ENCODE measurements around the gene PTPRT.

The PTPRT gene

GRCh38 chr20:42974347-42974746, 215.4 kb downstream of the PTPRT start:
- Histone ChIP-seq H3K4me3 (ENCODE audit: low read length) (no peak overlapping the region), H3K27me3 (ENCODE audit: insufficient read depth, low read length) (no peaks in the 10 kb centered on the region), H3K4me1 (ENCODE audit: insufficient read depth, low read length) (peaks cover 8% of the 10 kb centered on the region), H3K36me3 (ENCODE audit: insufficient read depth, low read length) (no peaks in the 10 kb centered on the region), H3K27ac (ENCODE audit: low read depth, low read length) (no peak overlapping the region), H3K9me3 (ENCODE audit: insufficient read depth, low read depth, low read length) (no peaks in the 10 kb centered on the region), H3K9ac (ENCODE audit: low read depth, low read length) (no peak overlapping the region)
- WGBS: 89% methylated on average over 8 of the region's 8 CpGs

GRCh38 chr20:42972591-42972990, 217.1 kb downstream of the PTPRT start:
- Histone ChIP-seq H3K4me1 (ENCODE audit: insufficient read depth, low read length) (0 out of 2 replicates have a peak, but pooled peaks cover 3% of the 10 kb centered on the region), H3K36me3 (ENCODE audit: insufficient read depth, low read length) (no peaks in the 10 kb centered on the region), H3K27me3 (ENCODE audit: insufficient read depth, low read length) (no peaks in the 10 kb centered on the region), H3K27ac (ENCODE audit: low read depth, low read length) (no peak overlapping the region), H3K9me3 (ENCODE audit: insufficient read depth, low read depth, low read length) (no peaks in the 10 kb centered on the region), H3K9ac (ENCODE audit: low read depth, low read length) (no peak overlapping the region), H3K4me3 (ENCODE audit: low read length) (no peak overlapping the region)
- 99% methylated on average over 5 of the region's 5 CpGs for WGBS

GRCh38 chr20:42968746-42969145, 221.0 kb downstream of the PTPRT start:
- H3K27ac ChIP-seq (ENCODE audit: low read depth, low read length): no peak overlapping the region
- H3K4me3 ChIP-seq (ENCODE audit: low read length): no peak overlapping the region
- H3K9me3 ChIP-seq (ENCODE audit: insufficient read depth, low read depth, low read length): no peaks in the 10 kb centered on the region
- WGBS: 91% methylated on average over 9 of the region's 9 CpGs
- no peaks in the 10 kb centered on the region for H3K36me3 ChIP-seq (ENCODE audit: insufficient read depth, low read length)
- H3K27me3 ChIP-seq (ENCODE audit: insufficient read depth, low read length): no peaks in the 10 kb centered on the region
- H3K4me1 ChIP-seq (ENCODE audit: insufficient read depth, low read length): peaks cover 10% of the 10 kb centered on the region
- no peak overlapping the region for H3K9ac ChIP-seq (ENCODE audit: low read depth, low read length)

- Histone ChIP-seq H3K9ac (ENCODE audit: low read depth, low read length) (no peak overlapping the region), H3K9me3 (ENCODE audit: insufficient read depth, low read depth, low read length) (no peaks in the 10 kb centered on the region), H3K27ac (ENCODE audit: low read depth, low read length) (no peak overlapping the region), H3K36me3 (ENCODE audit: insufficient read depth, low read length) (no peaks in the 10 kb centered on the region), H3K4me1 (ENCODE audit: insufficient read depth, low read length) (peaks cover 11% of the 10 kb centered on the region), H3K27me3 (ENCODE audit: insufficient read depth, low read length) (no peaks in the 10 kb centered on the region), H3K4me3 (ENCODE audit: low read length) (no peak overlapping the region)
- 24% methylated on average over 2 of the region's 2 CpGs for WGBS
Observed at GRCh38 chr20:42963796-42964195, 225.9 kb downstream of the PTPRT start.

GRCh38 chr20:42961771-42962170, 227.9 kb downstream of the PTPRT start:
- WGBS: 81% methylated on average over 6 of the region's 6 CpGs

GRCh38 chr20:42959996-42960395, 229.7 kb downstream of the PTPRT start:
- no peak overlapping the region for H3K4me3 ChIP-seq (ENCODE audit: low read length)

More at GRCh38 chr20:42961771-42962170, 227.9 kb downstream of the PTPRT start:
- peaks cover 11% of the 10 kb centered on the region for H3K4me1 ChIP-seq (ENCODE audit: insufficient read depth, low read length)
- H3K36me3 ChIP-seq (ENCODE audit: insufficient read depth, low read length): no peaks in the 10 kb centered on the region
- H3K9me3 ChIP-seq (ENCODE audit: insufficient read depth, low read depth, low read length): no peaks in the 10 kb centered on the region; the same call in 1 of the 2 replicates
- H3K4me3 ChIP-seq (ENCODE audit: low read length): no peak overlapping the region
- no peaks in the 10 kb centered on the region for H3K27me3 ChIP-seq (ENCODE audit: insufficient read depth, low read length)
- no peak overlapping the region for H3K9ac ChIP-seq (ENCODE audit: low read depth, low read length)
- H3K27ac ChIP-seq (ENCODE audit: low read depth, low read length): no peak overlapping the region

GRCh38 chr20:42958367-42959069, 231.2 kb downstream of the PTPRT start:
- Histone ChIP-seq H3K36me3 (ENCODE audit: insufficient read depth, low read length) (no peaks in the 10 kb centered on the region), H3K4me1 (ENCODE audit: insufficient read depth, low read length) (peaks cover 2% of the 10 kb centered on the region), H3K27me3 (ENCODE audit: insufficient read depth, low read length) (no peaks in the 10 kb centered on the region), H3K4me3 (ENCODE audit: low read length) (no peak overlapping the region), H3K9ac (ENCODE audit: low read depth, low read length) (no peak overlapping the region), H3K27ac (ENCODE audit: low read depth, low read length) (no peak overlapping the region), H3K9me3 (ENCODE audit: insufficient read depth, low read depth, low read length) (peaks cover 6% of the 10 kb centered on the region; the same call in 1 of the 2 replicates)
- WGBS: 79% methylated on average over 2 of the region's 2 CpGs

More at GRCh38 chr20:42959996-42960395, 229.7 kb downstream of the PTPRT start:
- Histone ChIP-seq H3K27me3 (ENCODE audit: insufficient read depth, low read length) (no peaks in the 10 kb centered on the region), H3K9ac (ENCODE audit: low read depth, low read length) (no peak overlapping the region), H3K4me1 (ENCODE audit: insufficient read depth, low read length) (peaks cover 11% of the 10 kb centered on the region), H3K27ac (ENCODE audit: low read depth, low read length) (no peak overlapping the region), H3K36me3 (ENCODE audit: insufficient read depth, low read length) (no peaks in the 10 kb centered on the region), H3K9me3 (ENCODE audit: insufficient read depth, low read depth, low read length) (peaks cover 6% of the 10 kb centered on the region; the same call in 1 of the 2 replicates)
- WGBS: 82% methylated on average over 2 of the region's 2 CpGs

GRCh38 chr20:42957704-42958095, 232.0 kb downstream of the PTPRT start:
- H3K36me3 ChIP-seq (ENCODE audit: insufficient read depth, low read length): no peaks in the 10 kb centered on the region
- no peak overlapping the region for H3K9ac ChIP-seq (ENCODE audit: low read depth, low read length)
- no peaks in the 10 kb centered on the region for H3K27me3 ChIP-seq (ENCODE audit: insufficient read depth, low read length)
- no peak overlapping the region for H3K4me3 ChIP-seq (ENCODE audit: low read length)
- peaks cover 6% of the 10 kb centered on the region; the same call in 1 of the 2 replicates for H3K9me3 ChIP-seq (ENCODE audit: insufficient read depth, low read depth, low read length)
- H3K27ac ChIP-seq (ENCODE audit: low read depth, low read length): no peak overlapping the region
- 86% methylated on average over 1 of the region's 1 CpG for WGBS
- H3K4me1 ChIP-seq (ENCODE audit: insufficient read depth, low read length): no peaks in the 10 kb centered on the region; the same call in 1 of the 2 replicates

- Histone ChIP-seq H3K9ac (ENCODE audit: low read depth, low read length) (no peak overlapping the region), H3K36me3 (ENCODE audit: insufficient read depth, low read length) (no peaks in the 10 kb centered on the region), H3K27me3 (ENCODE audit: insufficient read depth, low read length) (no peaks in the 10 kb centered on the region), H3K4me1 (ENCODE audit: insufficient read depth, low read length) (no peaks in the 10 kb centered on the region; the same call in 1 of the 2 replicates), H3K9me3 (ENCODE audit: insufficient read depth, low read depth, low read length) (peaks cover 6% of the 10 kb centered on the region; the same call in 1 of the 2 replicates), H3K27ac (ENCODE audit: low read depth, low read length) (no peak overlapping the region), H3K4me3 (ENCODE audit: low read length) (no peak overlapping the region)
- WGBS: 91% methylated on average over 9 of the region's 9 CpGs
Observed at GRCh38 chr20:42957018-42957703, 232.5 kb downstream of the PTPRT start.

GRCh38 chr20:42955713-42956112, 234.0 kb downstream of the PTPRT start:
- H3K9me3 ChIP-seq (ENCODE audit: insufficient read depth, low read depth, low read length): peaks cover 6% of the 10 kb centered on the region; the same call in 1 of the 2 replicates
- no peak overlapping the region for H3K4me3 ChIP-seq (ENCODE audit: low read length)
- 95% methylated on average over 4 of the region's 4 CpGs for WGBS
- no peaks in the 10 kb centered on the region; the same call in 1 of the 2 replicates for H3K4me1 ChIP-seq (ENCODE audit: insufficient read depth, low read length)
- no peak overlapping the region for H3K27ac ChIP-seq (ENCODE audit: low read depth, low read length)
- H3K9ac ChIP-seq (ENCODE audit: low read depth, low read length): no peak overlapping the region
- no peaks in the 10 kb centered on the region for H3K27me3 ChIP-seq (ENCODE audit: insufficient read depth, low read length)
- H3K36me3 ChIP-seq (ENCODE audit: insufficient read depth, low read length): no peaks in the 10 kb centered on the region

GRCh38 chr20:42954951-42955350, 234.8 kb downstream of the PTPRT start:
- H3K9ac ChIP-seq (ENCODE audit: low read depth, low read length): no peak overlapping the region
- WGBS: 89% methylated on average over 5 of the region's 5 CpGs
- no peaks in the 10 kb centered on the region for H3K36me3 ChIP-seq (ENCODE audit: insufficient read depth, low read length)
- H3K27ac ChIP-seq (ENCODE audit: low read depth, low read length): no peak overlapping the region
- peaks cover 6% of the 10 kb centered on the region; the same call in 1 of the 2 replicates for H3K9me3 ChIP-seq (ENCODE audit: insufficient read depth, low read depth, low read length)
- no peaks in the 10 kb centered on the region for H3K27me3 ChIP-seq (ENCODE audit: insufficient read depth, low read length)
- H3K4me3 ChIP-seq (ENCODE audit: low read length): no peak overlapping the region
- H3K4me1 ChIP-seq (ENCODE audit: insufficient read depth, low read length): no peaks in the 10 kb centered on the region; the same call in 1 of the 2 replicates

Measured in HUES64 (cell line).